ENCODE results near the gene GALNT3. TPM values are rescaled to one million over a fixed set of nuclear protein-coding genes. Genes with fewer than 3 reads are reported as not detected.

GALNT3 gene
- total and polyA plus RNA-seq, 9 of the 15 experiments (the other 6 are each of a cell fraction or from before 2014, with no cell fraction given), result 0.03 to 0.29 (median 0.06) TPM; not detected in 6

- no peak overlapping the region for H3K4me3 ChIP-seq
- DNase-seq (ENCODE audit: extremely low read depth in 1 of 4, low spot score in 3 of 4), result no peak
- H3K4me2 ChIP-seq (ENCODE audit: insufficient read depth, low read length), result no peak overlapping the region
- H3K36me3 ChIP-seq (ENCODE audit: control insufficient read depth, insufficient read depth, low read length), result no peaks in the 10 kb centered on the region
- no peaks in the 10 kb centered on the region for H3K79me2 ChIP-seq (ENCODE audit: control insufficient read depth, insufficient read depth, low read length)
- H2AFZ ChIP-seq (ENCODE audit: low read depth, low read length), result no peak overlapping the region
- no peaks in the 10 kb centered on the region for H3K27me3 ChIP-seq (ENCODE audit: control insufficient read depth in 2 of 2, insufficient read depth in 2 of 2, low read length in 2 of 2)
- H3K9ac ChIP-seq (ENCODE audit: insufficient read depth in 1 of 2, low read depth in 2 of 2, low read length in 2 of 2), result no peak overlapping the region
- intact Hi-C loops (cut with micrococcal nuclease), result loop anchor here (10.0 kb wide), 1 partner anchor 365 kb away; no protein-coding TSS in a partner anchor
- H3K27ac ChIP-seq (ENCODE audit: extremely low read depth, low read depth, low read length), result no peak overlapping the region
- no peak for FAIRE-seq
- no peaks in the 10 kb centered on the region for H3K9me1 ChIP-seq (ENCODE audit: control insufficient read depth, insufficient read depth, low read length)
- no TSS peak for BruUV-seq (replicated peaks)
- H4K20me1 ChIP-seq (replicated peaks; ENCODE audit: control insufficient read depth, insufficient read depth, low read length), result no peaks in the 10 kb centered on the region
- ChIA-PET POLR2A (no interaction called here), CTCF (ENCODE audit: low intra/inter-chr PET ratio) (interaction anchor here (0.6 kb wide), 1 partner anchor 83 kb away, joined by 3 read pairs; no protein-coding TSS in a partner anchor)
- in situ Hi-C loops (cut with MboI), result no loop called here
- 0% methylated on average over 4 of the region's 4 CpGs for WGBS (ENCODE audit: insufficient coverage, low coverage, missing lambda C conversion rate)
- no peaks in the 10 kb centered on the region for H3K9me3 ChIP-seq (replicated peaks; ENCODE audit: control insufficient read depth, insufficient read depth, low read depth, low read length)
- ATAC-seq, result no peak
- no peak for TF ChIP-seq PCBP1 (IDR thresholded peaks at IDR 0.05; ENCODE audit: low read depth, low read length, poor library complexity, severe bottlenecking)
- no peaks in the 10 kb centered on the region for H3K4me1 ChIP-seq (replicated peaks in 1 of 2; ENCODE audit: control insufficient read depth in 2 of 2, insufficient read depth in 2 of 2, low read length in 2 of 2)
These were observed 14.3 kb downstream of the GALNT3 start for GRCh38 chr2:165779706-165780105.

GRCh38 chr2:165778653-165779451 lies 15.2 kb downstream of the GALNT3 start:
- ChIA-PET CTCF (ENCODE audit: low intra/inter-chr PET ratio) (interaction anchor here (0.6 kb wide), 1 partner anchor 83 kb away, joined by 3 read pairs; no protein-coding TSS in a partner anchor), POLR2A (no interaction called here)
- Histone ChIP-seq H3K36me3 (ENCODE audit: control insufficient read depth, insufficient read depth, low read length) (no peaks in the 10 kb centered on the region), H3K9me1 (ENCODE audit: control insufficient read depth, insufficient read depth, low read length) (no peaks in the 10 kb centered on the region), H2AFZ (ENCODE audit: low read depth, low read length) (no peak overlapping the region), H3K27me3 (ENCODE audit: control insufficient read depth in 2 of 2, insufficient read depth in 2 of 2, low read length in 2 of 2) (no peaks in the 10 kb centered on the region), H3K4me1 (replicated peaks in 1 of 2; ENCODE audit: control insufficient read depth in 2 of 2, insufficient read depth in 2 of 2, low read length in 2 of 2) (no peaks in the 10 kb centered on the region), H3K9ac (ENCODE audit: insufficient read depth in 1 of 2, low read depth in 2 of 2, low read length in 2 of 2) (no peak overlapping the region), H4K20me1 (replicated peaks; ENCODE audit: control insufficient read depth, insufficient read depth, low read length) (no peaks in the 10 kb centered on the region), H3K79me2 (ENCODE audit: control insufficient read depth, insufficient read depth, low read length) (no peaks in the 10 kb centered on the region), H3K4me2 (ENCODE audit: insufficient read depth, low read length) (no peak overlapping the region), H3K27ac (ENCODE audit: extremely low read depth, low read depth, low read length) (no peak overlapping the region), H3K4me3 (no peak overlapping the region), H3K9me3 (replicated peaks; ENCODE audit: control insufficient read depth, insufficient read depth, low read depth, low read length) (no peaks in the 10 kb centered on the region; the same call in 1 of the 2 replicates)
- DNase-seq (ENCODE audit: extremely low read depth in 1 of 4, low spot score in 3 of 4) (peak in 2 of 4 experiments; percentile 12 to 14), ATAC-seq (peak; percentile 69; the same call in 1 of the 3 replicates), FAIRE-seq (peak; percentile 32)
- 0% methylated on average over 4 of the region's 4 CpGs for WGBS (ENCODE audit: insufficient coverage, low coverage, missing lambda C conversion rate)
- in situ Hi-C loops (cut with MboI), result no loop called here
- peak in 1 of 2 experiments; percentile 40; a peak in 2 of 4 replicates for TF ChIP-seq RAD21 (CRISPR knock-in tag; conservative IDR thresholded peaks at IDR 0.05 in 1 of 2, IDR thresholded peaks at IDR 0.05 in 1 of 2)
- TF ChIP-seq ZNF780A (CRISPR knock-in tag; IDR thresholded peaks at IDR 0.05), result no peak
- peak in 2 of 3 experiments; percentile 37 to 41; a peak in 3 of 6 replicates for TF ChIP-seq CTCF (IDR thresholded peaks at IDR 0.05 in 2 of 3, conservative IDR thresholded peaks at IDR 0.05 in 1 of 3; ENCODE audit: insufficient read depth in 2 of 3, low read depth in 1 of 3, low read length in 3 of 3)
- no peak for TF ChIP-seq IRF9 (tag; IDR thresholded peaks at IDR 0.05)
- intact Hi-C loops (cut with micrococcal nuclease), result loop anchor here (10.0 kb wide), 1 partner anchor 364 kb away; no protein-coding TSS in a partner anchor
- no TSS peak for BruUV-seq (replicated peaks)
